Measurements from ENCODE around the gene RER1.

DNA sequence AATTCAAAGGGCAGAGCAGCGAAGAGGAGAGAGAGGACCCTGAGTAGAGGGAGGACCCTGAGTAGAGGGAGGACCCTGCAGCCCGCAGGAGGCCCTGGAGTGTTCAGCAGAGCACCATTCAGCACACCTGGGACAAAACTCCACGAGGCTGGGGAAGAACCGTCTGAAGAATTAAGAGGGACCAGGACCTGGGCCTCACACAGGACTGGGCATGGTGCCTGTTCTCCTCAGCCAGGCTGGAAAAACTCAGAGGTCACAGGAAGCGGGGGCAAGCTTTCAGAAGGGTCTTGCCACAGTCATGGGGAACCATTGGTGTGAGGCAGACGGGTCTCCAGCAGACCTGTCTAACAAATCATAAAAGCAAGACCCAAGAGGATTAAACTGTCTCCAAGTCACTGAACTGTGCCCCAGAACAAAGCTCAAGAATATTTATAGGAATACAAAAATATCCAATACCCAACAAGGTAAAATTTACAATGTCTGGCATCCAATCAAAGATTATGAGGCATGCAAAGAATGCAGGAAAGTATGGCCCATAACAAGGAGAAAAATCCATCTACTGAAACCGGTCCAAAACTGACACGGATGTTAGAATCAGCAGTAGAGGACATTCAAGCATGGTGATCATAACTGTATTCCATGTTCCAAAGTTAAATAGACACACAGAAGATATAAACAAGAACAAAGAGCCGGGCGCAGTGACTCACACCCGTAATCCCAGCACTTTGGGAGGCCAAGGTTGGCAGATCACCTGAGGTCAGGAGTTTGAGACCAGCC lies 30.9 kb upstream of the RER1 start:
- TF ChIP-seq, protein P1, sequence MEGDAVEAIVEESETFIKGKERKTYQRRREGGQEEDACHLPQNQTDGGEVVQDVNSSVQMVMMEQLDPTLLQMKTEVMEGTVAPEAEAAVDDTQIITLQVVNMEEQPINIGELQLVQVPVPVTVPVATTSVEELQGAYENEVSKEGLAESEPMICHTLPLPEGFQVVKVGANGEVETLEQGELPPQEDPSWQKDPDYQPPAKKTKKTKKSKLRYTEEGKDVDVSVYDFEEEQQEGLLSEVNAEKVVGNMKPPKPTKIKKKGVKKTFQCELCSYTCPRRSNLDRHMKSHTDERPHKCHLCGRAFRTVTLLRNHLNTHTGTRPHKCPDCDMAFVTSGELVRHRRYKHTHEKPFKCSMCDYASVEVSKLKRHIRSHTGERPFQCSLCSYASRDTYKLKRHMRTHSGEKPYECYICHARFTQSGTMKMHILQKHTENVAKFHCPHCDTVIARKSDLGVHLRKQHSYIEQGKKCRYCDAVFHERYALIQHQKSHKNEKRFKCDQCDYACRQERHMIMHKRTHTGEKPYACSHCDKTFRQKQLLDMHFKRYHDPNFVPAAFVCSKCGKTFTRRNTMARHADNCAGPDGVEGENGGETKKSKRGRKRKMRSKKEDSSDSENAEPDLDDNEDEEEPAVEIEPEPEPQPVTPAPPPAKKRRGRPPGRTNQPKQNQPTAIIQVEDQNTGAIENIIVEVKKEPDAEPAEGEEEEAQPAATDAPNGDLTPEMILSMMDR (IDR thresholded peaks at IDR 0.05; ENCODE audit: borderline replicate concordance, extremely low read depth, low read length, poor library complexity, severe bottlenecking): no peak
- no peak for TF ChIP-seq EZH2 (IDR thresholded peaks at IDR 0.05; ENCODE audit: borderline replicate concordance, low read depth, low read length, severe bottlenecking)
